ENCODE measurements around the gene ACTR3. TPM values are rescaled to one million over a fixed set of nuclear protein-coding genes. Genes with fewer than 3 reads are reported as not detected.

ACTR3 gene
- total and polyA plus RNA-seq, 2 of the 4 experiments (the other 2 are of a cell fraction), result 246 to 307 TPM

GRCh38 chr2:113873867-113874266, 16.0 kb upstream of the ACTR3 start:
- no peak overlapping the region for H2BK120ac ChIP-seq (ENCODE audit: low read depth, low read length)
- 0 out of 2 replicates have a peak overlapping the region, but pooled peaks have one; percentile 8 for H2BK20ac ChIP-seq (ENCODE audit: low read depth, low read length)
- no peak overlapping the region for H3K56ac ChIP-seq (ENCODE audit: extremely low read depth, insufficient read depth, low read length)
- dilution Hi-C loops (cut with HindIII; ENCODE audit: low sequenced_read_pairs, unreplicated experiment), result no loop called here
- H3K9ac ChIP-seq (ENCODE audit: low read depth, low read length), result no peak overlapping the region
- in situ Hi-C loops (cut with MboI; ENCODE audit: low sequenced_read_pairs), result no loop called here
- no peak overlapping the region for H3K27ac ChIP-seq (ENCODE audit: insufficient read depth, low read length)
- no peak overlapping the region for H2AK5ac ChIP-seq (ENCODE audit: low read depth, low read length)
- WGBS, 2 experiments (ENCODE audit: extremely low coverage in 2 of 2, insufficient read length in 1 of 2), result no CpG with 5 or more reads among the region's 3 CpGs
- H2BK5ac ChIP-seq (ENCODE audit: low read depth, low read length, poor library complexity, severe bottlenecking), result no peak overlapping the region
- no peak overlapping the region for H4K5ac ChIP-seq (ENCODE audit: low read depth, low read length)
- BruUV-seq (replicated peaks), result no TSS peak
- H2AK9ac ChIP-seq (replicated peaks; ENCODE audit: low read depth, low read length, poor library complexity), result no peak overlapping the region
- no peak overlapping the region for H3K4me2 ChIP-seq (ENCODE audit: low read depth, low read length)
- no peak overlapping the region for H3K4ac ChIP-seq (ENCODE audit: low read depth, low read length)
- H2AFZ ChIP-seq (replicated peaks; ENCODE audit: low read length, poor library complexity), result no peak overlapping the region
- no peak for TF ChIP-seq POLR2A (IDR thresholded peaks at IDR 0.05; ENCODE audit: low read depth, low read length)
- TF ChIP-seq NFE2L2 (IDR thresholded peaks at IDR 0.05; ENCODE audit: low read depth, low read length), result no peak
- TF ChIP-seq, protein P1, sequence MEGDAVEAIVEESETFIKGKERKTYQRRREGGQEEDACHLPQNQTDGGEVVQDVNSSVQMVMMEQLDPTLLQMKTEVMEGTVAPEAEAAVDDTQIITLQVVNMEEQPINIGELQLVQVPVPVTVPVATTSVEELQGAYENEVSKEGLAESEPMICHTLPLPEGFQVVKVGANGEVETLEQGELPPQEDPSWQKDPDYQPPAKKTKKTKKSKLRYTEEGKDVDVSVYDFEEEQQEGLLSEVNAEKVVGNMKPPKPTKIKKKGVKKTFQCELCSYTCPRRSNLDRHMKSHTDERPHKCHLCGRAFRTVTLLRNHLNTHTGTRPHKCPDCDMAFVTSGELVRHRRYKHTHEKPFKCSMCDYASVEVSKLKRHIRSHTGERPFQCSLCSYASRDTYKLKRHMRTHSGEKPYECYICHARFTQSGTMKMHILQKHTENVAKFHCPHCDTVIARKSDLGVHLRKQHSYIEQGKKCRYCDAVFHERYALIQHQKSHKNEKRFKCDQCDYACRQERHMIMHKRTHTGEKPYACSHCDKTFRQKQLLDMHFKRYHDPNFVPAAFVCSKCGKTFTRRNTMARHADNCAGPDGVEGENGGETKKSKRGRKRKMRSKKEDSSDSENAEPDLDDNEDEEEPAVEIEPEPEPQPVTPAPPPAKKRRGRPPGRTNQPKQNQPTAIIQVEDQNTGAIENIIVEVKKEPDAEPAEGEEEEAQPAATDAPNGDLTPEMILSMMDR (conservative IDR thresholded peaks at IDR 0.05; ENCODE audit: low read depth, low read length), result no peak
- no peak for TF ChIP-seq MXI1 (IDR thresholded peaks at IDR 0.05; ENCODE audit: borderline replicate concordance, low read depth, low read length)
- TF ChIP-seq USF2 (IDR thresholded peaks at IDR 0.05; ENCODE audit: low read depth, low read length), result no peak
- TF ChIP-seq, protein P2, sequence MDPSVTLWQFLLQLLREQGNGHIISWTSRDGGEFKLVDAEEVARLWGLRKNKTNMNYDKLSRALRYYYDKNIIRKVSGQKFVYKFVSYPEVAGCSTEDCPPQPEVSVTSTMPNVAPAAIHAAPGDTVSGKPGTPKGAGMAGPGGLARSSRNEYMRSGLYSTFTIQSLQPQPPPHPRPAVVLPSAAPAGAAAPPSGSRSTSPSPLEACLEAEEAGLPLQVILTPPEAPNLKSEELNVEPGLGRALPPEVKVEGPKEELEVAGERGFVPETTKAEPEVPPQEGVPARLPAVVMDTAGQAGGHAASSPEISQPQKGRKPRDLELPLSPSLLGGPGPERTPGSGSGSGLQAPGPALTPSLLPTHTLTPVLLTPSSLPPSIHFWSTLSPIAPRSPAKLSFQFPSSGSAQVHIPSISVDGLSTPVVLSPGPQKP (IDR thresholded peaks at IDR 0.05; ENCODE audit: borderline replicate concordance, low read depth, low read length), result no peak
- no peak for TF ChIP-seq SMC3 (IDR thresholded peaks at IDR 0.05; ENCODE audit: low read depth, low read length)
- TF ChIP-seq RAD21 (IDR thresholded peaks at IDR 0.05; ENCODE audit: low read length), result no peak
- no peak for TF ChIP-seq RCOR1 (IDR thresholded peaks at IDR 0.05; ENCODE audit: insufficient replicate concordance, low read length)
- no peak for TF ChIP-seq FOS (IDR thresholded peaks at IDR 0.05; ENCODE audit: low read depth, low read length)
- no peak for TF ChIP-seq CEBPB (IDR thresholded peaks at IDR 0.05; ENCODE audit: low read depth, low read length)
- TF ChIP-seq CHD1 (IDR thresholded peaks at IDR 0.05; ENCODE audit: low read depth, low read length), result no peak
- no peak for TF ChIP-seq RFX5 (IDR thresholded peaks at IDR 0.05; ENCODE audit: low read depth, low read length)
- TF ChIP-seq BHLHE40 (IDR thresholded peaks at IDR 0.05; ENCODE audit: low read depth, low read length), result no peak
- CTCF ChIA-PET, result no interaction called here
- intact Hi-C loops (cut with micrococcal nuclease), result loop anchor here (2.0 kb wide), 1 partner anchor 13 kb away; no protein-coding TSS in a partner anchor
- H3K9me1 ChIP-seq (ENCODE audit: insufficient read depth, low read length), result no peaks in the 10 kb centered on the region; the same call in none of the 2 replicates
- H3K23ac ChIP-seq (ENCODE audit: low read depth, low read length), result no peak overlapping the region
- H4K91ac ChIP-seq (ENCODE audit: insufficient read depth, low read depth, low read length), result no peak overlapping the region
- ATAC-seq (ENCODE audit: low read depth) (no peak), DNase-seq (no peak)
- H4K20me1 ChIP-seq (ENCODE audit: insufficient read depth, low read length), result no peaks in the 10 kb centered on the region
- no peaks in the 10 kb centered on the region for H3K36me3 ChIP-seq (ENCODE audit: control insufficient read depth, insufficient read depth, low read length)
- POLR2A ChIA-PET (ENCODE audit: unreplicated experiment), result no interaction called here
- no peak overlapping the region for H2BK15ac ChIP-seq (ENCODE audit: low read depth, low read length)
- H3K79me1 ChIP-seq (ENCODE audit: low read depth in 1 of 2, low read length in 2 of 2), result 0 out of 4 replicates have a peak, but pooled peaks cover 0 to 4% of the 10 kb centered on the region in 2 experiments
- no peak overlapping the region for H3K18ac ChIP-seq (ENCODE audit: low read depth, low read length)
- peaks cover 13% of the 10 kb centered on the region for H3K4me1 ChIP-seq (ENCODE audit: control insufficient read depth, insufficient read depth, low read length)
- no peaks in the 10 kb centered on the region for H3K9me3 ChIP-seq (ENCODE audit: control insufficient read depth, insufficient read depth, low read length)
- no peaks in the 10 kb centered on the region for H3K27me3 ChIP-seq (ENCODE audit: control insufficient read depth, insufficient read depth, low read length)
- no peak overlapping the region for H3K4me3 ChIP-seq (ENCODE audit: insufficient read depth, low read depth, low read length)
- H3K14ac ChIP-seq (replicated peaks; ENCODE audit: low read depth, low read length), result no peak overlapping the region
- no peak overlapping the region for H4K8ac ChIP-seq (ENCODE audit: low read depth in 2 of 2, low read length in 2 of 2)
